Left ventricle myocardium superior (tissue), 1 donor: ENCODE data around the gene WASHC2C. TPM values are rescaled to one million over a fixed set of nuclear protein-coding genes. Genes with fewer than 3 reads are reported as not detected.
A peak's percentile ranks its signal among the peaks of the same experiment; 100 is the strongest.
"Not testable (repeated sequence)": the region's sequence is repeated elsewhere in the genome, so short reads cannot be mapped to it uniquely, and the experiment has no call there.

Experiments
- ATAC-seq: fragments of 200-7000 bp; cut with Tn5 transposase; one replicate; pipeline ENCODE4 v1.9.1; 2020; ENCODE audit warnings: mild to moderate bottlenecking, moderate library complexity
- DNase-seq: peaks from one replicate; pipeline ENCODE4 v3.0.0-alpha.2; 2020
- intact Hi-C: fragments of 100-400 bp; cut with micrococcal nuclease; formaldehyde crosslinking; loops from one replicate; pipeline ENCODE4 v1.11.0; 2022
- total RNA-seq: library from RNA; stranded (reverse); fragmentation: NEBNext Ultra II Directional; extraction: Animal tissue kit (Norgen Biotek cat#: 25700); gene quantifications from one replicate; pipeline ENCODE4 v1.2.1, GENCODE V29; 2021
- donor health status: DM: no; HTN: yes; CAD: no; lungs with severe emphysema.

The WASHC2C gene
- total RNA-seq, 1 donor from 2014 or later: 33.3 TPM

DNA sequence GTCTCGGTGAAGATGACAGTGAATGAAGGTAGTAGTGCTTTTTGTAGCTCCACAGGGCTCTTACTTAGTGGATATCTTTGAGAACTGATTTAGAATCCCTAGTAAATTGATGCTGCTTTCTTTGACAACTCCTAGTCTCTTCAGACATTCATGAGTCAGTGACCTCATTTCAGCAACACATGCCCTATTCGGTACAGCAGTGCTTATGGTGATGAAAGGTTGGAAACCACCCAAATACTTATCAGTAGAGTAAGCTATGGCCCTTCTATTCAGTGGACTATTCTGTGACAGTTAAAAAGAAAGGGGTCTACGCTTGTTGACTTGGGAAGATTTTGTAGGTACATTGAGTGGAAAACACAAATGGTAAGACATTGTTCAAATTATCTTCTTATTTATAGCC is 29.0 kb downstream of the WASHC2C start:
- intact Hi-C loops: not testable (repeated sequence)
- ATAC-seq: peak; percentile 76

GRCh38 chr10:45757661-45758396 is 30.8 kb downstream of the WASHC2C start:
- DNase-seq: peak; percentile 45
- ATAC-seq: peak; percentile 81
- intact Hi-C loops: not testable (repeated sequence)

More for the DNA sequence above, 29.0 kb downstream of the WASHC2C start:
- not testable (repeated sequence) for DNase-seq

GRCh38 chr10:45761622-45762021 is 34.6 kb downstream of the WASHC2C start:
- intact Hi-C loops, ATAC-seq, DNase-seq: not testable (repeated sequence)

DNA sequence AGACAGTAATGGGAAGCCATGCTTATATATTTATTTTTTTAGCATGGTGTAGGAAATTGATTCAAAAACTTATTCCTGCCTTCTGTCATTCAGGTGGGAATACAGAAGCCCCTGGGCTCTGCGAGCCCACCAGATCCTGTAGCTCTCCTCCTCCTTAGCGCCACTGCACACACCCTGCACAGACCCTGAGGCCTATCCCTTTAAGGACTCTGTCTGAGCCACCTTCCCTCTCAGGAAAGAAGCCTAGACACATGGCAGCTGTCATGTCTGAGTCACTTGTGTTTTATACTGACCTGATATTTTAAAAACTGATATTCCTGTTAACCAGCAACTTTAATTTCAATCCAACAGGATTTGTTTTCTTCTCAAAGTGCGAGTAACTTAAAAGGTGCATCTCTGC is 36.0 kb downstream of the WASHC2C start:
- intact Hi-C loops, DNase-seq, ATAC-seq: not testable (repeated sequence)

DNA sequence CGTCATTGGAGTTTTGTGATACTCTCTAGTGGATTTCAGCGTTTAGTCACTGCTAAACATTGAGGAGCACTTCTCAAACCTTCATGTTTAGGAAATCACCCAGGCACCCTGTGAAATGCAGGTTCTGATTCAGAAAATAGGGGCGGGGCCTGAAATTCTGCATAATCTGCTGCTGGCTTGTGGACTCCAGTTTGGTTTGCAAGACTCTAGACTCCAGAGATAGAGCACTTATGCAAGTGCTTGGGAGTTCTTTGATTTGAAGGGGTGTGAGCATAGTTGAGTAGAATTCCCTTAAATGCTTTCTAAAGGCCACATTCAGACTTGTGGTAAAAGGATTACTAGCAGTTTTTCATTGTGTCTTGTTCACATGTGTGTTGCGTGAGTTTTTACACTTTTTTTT is 41.3 kb downstream of the WASHC2C start:
- DNase-seq, intact Hi-C loops, ATAC-seq: not testable (repeated sequence)

- DNase-seq, ATAC-seq, intact Hi-C loops: not testable (repeated sequence)
Observed at GRCh38 chr10:45771757-45772461, 44.8 kb downstream of the WASHC2C start.

DNA sequence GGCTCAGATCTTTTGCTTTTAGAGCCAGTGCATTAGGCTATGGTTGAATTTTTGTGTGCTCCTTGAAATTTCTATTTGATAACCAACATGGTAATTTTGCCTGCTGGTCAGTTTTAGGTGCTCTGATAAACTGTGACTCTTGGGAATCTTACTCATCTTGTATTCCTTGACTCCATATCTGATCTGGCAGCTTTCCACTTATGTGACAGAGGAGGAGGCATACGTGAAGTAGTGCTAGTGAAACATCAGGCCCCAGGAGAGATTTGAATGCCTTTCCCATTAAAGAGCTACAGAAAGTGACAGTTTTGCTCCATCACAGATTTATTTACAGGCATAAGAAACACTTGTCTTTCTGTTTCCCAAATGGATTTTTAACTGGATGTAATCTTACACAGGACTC is 59.2 kb downstream of the WASHC2C start:
- intact Hi-C loops, ATAC-seq, DNase-seq: not testable (repeated sequence)

DNA sequence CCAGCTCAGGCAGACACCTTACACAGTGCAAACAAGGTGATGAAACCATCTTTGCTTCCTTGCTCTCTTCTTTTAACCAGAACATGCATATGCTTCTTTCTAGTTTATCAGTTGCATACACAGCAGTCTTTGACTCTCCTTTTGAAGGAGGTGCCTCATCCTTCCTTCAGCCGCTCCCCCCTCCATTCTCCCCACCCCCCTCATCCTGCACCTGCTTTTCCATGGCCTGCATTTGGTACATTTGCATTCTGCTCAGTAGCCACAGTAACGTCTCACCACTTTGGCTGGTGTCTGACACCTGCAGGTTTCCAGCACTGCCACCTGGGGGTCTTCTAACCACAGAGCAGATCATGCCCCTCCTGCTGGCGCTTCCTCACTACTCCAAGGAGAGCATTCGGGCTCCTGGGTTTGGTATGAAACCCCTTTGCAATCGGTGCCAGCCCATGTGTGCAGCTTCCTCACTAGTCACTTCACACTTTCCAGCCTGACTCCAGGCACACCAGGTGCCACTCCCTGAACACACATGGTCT is 60.2 kb downstream of the WASHC2C start:
- ATAC-seq, DNase-seq, intact Hi-C loops: not testable (repeated sequence)

- intact Hi-C loops, DNase-seq, ATAC-seq: not testable (repeated sequence)
Observed at GRCh38 chr10:45789991-45790390, 62.9 kb downstream of the WASHC2C start.

DNA sequence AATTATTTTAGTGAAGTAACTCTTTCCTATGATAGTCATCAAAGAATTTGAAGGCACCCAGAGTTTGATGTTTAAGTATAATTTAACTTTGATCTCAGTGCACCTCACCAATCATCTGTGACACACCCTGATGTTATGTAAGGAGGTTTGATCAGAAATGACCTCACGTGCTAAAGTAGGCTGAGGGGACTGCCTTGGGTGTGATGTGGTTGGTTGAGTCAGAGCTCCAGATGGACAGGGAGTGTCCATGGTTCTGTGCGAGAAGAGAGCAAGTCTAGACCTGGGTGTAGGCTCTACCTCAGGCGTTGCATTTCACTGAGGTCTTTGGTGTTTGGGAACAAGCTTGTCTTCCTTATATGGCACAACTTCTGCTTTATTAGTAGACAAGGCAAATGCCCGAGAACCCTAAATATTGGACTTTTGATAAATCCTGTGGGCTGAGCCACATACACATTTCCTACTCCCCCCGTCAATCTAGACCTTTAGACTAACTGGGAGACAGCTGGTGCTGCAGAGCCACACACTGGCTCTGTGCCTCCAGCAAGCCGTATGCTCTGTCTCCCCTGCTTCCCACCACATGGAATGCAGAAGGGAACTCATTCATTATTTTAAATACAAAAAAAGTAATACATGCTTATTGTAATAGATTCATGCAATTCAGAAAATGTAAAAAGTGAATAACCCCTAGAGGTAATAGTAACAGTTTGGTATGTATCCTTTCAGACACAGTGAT is 63.8 kb downstream of the WASHC2C start:
- intact Hi-C loops, ATAC-seq, DNase-seq: not testable (repeated sequence)

DNA sequence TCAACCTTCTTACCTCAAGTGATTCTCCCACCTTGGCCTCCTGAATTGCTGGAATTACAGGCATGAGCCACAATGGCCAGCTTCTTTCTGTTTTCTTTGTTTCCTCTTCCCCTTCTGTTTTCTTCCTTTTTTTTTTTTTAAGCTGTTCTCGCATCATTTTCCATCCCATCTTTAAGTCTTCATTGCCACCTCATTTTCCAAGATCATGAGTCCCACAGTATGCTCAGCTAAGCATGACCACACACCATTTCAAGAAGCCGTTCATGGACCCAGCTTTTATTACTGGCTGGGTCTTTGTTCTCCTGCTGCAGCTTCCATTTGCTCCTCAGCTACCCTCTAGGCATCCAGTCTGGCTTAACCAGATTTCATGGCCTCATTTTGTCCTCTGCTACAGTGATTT is 67.7 kb downstream of the WASHC2C start:
- DNase-seq, intact Hi-C loops, ATAC-seq: not testable (repeated sequence)

DNA sequence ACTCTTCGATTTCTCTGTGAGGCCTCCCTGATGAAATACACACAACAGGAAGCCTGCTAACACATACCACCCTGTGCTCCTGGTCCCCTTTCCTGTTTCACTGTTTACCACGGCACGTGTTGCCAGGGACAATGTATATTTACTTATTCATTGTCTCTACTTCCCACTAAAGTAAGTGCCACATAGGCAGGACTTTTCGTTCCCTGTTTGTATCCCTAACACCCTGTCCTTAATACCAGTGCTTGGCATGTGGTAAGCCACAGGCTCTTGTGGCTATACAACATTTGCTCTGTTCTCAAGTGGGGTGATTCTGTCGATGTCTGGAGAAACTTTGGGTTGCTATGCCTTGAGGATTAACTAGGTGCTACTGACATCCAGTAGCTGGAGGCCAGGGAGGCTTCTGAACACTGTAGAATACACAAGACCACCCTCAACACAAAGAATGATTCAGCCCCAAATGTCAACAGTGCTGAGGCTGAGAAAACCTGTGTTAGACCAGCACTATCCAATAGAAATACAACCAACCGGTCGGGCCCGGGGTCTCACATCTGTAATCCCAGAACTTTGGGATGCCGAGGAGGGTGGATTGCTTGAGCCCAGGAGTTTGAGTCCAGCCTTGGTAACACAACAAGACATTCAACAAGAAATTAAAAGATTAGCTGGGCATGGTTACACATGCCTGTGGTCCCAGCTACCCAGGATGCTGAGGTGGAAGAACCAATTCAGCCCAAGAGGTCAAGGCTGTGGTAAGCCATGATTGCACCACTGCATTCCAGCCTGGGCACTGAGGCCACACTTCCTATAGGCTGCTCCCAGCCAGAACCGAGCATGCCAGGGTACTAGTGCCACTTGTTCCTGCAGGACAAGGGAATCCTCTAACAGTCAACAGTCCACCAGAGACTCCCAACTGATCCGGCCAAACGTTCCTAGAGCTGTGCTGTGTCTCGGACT is 76.3 kb downstream of the WASHC2C start:
- intact Hi-C loops, DNase-seq: not testable (repeated sequence)
- ATAC-seq: peak; percentile 32

DNA sequence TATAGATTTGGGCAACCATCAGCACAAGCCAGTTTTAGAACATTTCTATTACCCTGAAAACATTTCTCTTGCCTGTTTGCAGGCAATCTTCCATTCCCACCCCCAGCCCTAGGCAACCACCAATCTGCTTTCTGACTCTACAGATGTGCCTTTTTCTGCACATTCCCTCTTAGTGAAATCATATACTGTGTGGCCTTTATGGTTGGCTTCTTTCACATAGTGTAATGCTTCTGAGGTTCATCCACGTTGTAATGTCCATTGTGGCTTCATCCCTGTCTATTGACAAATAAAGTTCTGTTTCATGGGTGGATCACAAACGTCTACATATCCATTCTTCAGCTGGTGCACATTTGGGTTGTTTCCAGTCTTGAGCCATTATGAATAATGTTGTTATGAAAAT is 77.9 kb downstream of the WASHC2C start:
- intact Hi-C loops, ATAC-seq: not testable (repeated sequence)

DNA sequence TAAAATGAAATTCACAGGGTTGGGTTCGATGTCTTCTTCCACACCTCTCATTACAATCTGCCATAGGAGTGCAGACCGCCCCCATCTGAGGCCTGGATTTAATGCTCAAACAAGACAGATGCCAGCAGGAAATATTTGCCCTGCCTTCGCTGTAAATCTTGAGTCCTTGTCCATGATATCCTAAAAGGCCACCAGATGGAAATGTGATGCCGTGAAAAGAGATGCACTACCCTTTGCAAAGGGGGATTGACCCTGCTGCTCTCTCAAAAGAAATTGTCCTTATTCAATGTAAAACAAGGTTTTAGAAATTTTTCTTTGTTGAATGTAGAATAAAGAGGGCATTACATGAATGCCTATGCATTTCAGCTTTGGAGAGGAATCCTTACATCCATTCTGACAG is 82.8 kb downstream of the WASHC2C start:
- no peak for DNase-seq
- intact Hi-C loops: no loop called here
- ATAC-seq: no peak

More for the DNA sequence above, 77.9 kb downstream of the WASHC2C start:
- not testable (repeated sequence) for DNase-seq

GRCh38 chr10:45811075-45811474 is 84.0 kb downstream of the WASHC2C start:
- no peak for ATAC-seq
- intact Hi-C loops: no loop called here
- DNase-seq: no peak

GRCh38 chr10:45812959-45813358 is 85.9 kb downstream of the WASHC2C start:
- ATAC-seq, DNase-seq, intact Hi-C loops: not testable (repeated sequence)

DNA sequence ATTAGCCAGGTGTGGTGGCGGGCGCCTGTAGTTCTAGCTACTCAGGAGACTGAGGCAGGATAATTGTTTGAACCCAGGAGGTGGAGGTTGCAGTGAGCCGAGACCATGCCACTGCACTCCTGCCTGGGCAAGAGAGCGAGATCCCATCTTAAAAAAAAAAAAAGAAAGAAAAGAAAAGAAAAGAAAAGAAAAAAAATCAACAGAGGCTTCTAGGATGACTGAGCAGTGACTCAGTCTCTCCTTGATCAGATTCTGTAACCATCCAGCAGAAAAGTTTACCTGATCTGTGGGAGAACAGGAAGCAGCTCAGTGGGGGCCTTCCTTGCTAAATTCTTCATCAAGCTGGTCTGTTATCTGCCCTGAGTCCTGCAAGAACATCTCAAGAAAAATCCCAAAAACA is 87.1 kb downstream of the WASHC2C start:
- DNase-seq, intact Hi-C loops, ATAC-seq: not testable (repeated sequence)
